ENCODE measurements around the gene GH2.
A peak's percentile ranks its signal among the peaks of the same experiment; 100 is the strongest.
"Not testable (repeated sequence)": the region's sequence is repeated elsewhere in the genome, so short reads cannot be mapped to it uniquely, and the experiment has no call there.

The GH2 gene

DNA sequence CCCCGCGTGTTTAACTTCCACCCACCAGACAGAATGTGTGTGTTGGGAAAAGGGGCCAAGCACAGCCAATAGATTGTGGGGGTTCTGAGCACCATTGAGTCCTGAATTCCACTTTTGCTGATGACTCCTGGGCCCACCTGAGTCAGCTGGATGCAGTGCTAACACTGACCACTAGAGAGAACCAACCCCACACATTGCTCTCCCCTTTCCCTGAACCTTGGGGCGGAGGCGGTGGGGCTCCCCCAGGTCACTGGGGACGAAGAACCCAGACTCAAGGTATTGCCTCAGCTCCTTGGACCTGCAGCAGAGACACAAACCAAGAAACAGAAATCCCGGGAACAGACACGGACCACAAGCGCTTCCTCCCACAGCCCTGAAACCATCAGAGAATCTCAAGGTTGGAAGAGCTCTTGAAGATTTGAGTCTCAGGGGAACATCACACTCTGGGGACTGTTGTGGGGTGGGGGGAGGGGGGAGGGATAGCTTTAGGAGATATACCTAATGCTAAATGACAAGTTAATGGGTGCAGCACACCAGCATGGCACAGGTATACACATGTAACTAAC is 7.6 kb downstream of the GH2 start:
- DNase-seq (ENCODE audit: low read depth, low spot score): not testable (repeated sequence)

DNA sequence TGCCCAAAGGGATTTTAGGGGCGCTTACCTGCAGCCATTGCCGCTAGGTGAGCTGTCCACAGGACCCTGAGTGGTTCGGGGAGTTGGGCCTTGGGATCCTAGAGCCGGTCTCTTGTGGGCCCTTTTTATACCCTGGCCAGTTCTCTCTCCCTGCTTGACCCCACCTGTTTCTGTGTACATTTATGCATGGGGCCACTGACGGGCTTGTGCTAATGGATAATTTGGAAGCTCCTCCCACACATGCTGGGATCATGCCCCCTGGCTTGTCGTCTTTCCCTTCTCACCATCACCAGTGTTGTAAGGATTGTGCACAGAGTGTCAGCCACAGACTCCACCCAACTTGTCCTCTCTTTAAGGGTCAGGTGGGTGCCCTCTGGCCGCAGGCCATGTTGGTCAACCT is 8.2 kb downstream of the GH2 start, which contains the start of gene CSH2:
Gene CSH2 (minus strand): TSS at position 101 of the 400 bp plus-strand sequence. CDS start 63 bp downstream, at position 38.
- DNase-seq (ENCODE audit: low read depth, low spot score): not testable (repeated sequence)

DNA sequence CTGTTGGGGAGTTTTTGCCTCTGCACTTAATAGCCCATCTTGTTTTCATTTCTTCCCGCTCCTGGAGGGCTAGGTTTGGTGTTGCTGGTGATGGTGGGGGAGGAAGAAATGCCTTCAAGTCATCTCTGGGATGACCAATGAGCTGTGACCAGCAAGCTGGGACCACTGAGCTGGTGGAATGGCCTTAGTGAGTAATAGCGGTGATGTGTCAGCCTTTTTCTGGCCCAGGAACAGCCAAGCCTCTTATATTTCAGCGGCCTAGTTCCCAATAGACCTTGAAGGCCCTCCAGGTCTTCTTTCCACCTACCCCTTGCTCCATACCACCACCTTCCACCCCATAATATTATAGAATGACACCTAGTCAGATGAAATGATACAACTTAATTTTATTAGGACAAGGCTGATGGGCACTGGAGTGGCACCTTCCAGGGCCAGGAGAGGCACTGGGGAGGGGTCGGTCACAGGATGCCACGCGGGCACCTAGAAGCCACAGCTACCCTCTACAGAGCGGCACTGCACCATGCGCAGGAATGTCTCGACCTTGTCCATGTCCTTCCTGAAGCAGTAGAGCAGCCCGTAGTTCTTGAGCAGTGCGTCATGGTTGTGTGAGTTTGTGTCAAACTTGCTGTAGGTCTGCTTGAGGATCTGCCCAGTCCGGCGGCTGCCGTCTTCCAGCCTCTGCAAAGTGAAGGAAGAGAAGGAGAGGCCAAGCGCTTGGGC is 9.9 kb downstream of the GH2 start:
- not testable (repeated sequence) for DNase-seq (ENCODE audit: low read depth, low spot score)

DNA sequence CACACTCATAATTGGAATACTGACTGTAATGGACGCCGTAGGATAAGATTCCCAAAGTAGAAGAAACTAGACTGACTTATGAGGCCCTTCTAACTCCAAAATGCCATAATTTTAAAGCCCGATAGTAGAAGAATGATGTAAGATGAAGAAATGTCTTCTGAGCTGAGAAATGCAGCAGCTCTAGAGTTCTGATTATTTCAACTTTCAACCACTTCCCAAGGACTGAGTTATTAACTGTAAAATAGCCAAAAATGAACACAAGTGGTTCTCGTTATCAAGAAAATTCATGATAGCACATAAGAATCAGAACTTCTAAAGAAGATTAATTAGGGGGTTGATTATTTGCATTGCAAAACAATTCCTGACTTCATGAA is 11.5 kb downstream of the GH2 start:
- not testable (repeated sequence) for DNase-seq (ENCODE audit: low read depth, low spot score)

DNA sequence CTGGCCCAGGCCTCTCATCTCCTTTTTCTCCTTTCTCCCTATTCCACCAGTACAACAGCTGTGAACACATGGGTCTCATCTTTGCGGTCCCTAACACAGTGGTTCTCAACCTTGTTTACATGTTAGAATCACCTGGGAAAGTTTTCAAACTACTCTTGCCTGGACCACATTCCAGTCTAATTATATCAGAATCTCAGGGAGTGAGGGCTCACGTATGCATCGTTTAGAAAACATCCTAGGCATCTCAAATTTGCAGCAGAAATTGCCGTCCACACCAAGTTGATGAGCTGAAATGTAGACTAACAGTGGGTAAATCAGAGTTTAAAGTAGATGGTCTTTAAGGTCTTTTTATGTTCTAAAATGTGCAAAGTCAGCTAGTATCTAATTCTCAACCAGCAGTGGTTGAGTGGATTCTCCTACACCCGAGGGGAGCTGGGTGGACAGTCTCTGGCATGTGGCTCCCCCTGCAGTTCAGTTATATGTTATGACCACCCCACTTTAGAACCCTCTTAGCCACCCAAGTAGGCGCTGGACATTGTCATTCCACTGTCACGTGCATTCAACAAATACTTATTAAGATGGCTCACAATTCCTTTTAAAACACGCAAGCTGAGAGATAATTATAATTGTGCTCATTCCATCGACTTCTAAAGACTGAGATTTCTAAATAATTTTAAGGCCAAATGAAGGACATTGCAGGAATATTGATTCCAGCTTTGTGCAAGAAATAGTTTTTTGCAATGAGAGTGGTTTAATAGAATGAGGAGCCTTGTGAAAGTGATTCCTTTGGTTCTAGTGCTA is 12.1 kb downstream of the GH2 start:
- DNase-seq (ENCODE audit: low read depth, low spot score): not testable (repeated sequence)

DNA sequence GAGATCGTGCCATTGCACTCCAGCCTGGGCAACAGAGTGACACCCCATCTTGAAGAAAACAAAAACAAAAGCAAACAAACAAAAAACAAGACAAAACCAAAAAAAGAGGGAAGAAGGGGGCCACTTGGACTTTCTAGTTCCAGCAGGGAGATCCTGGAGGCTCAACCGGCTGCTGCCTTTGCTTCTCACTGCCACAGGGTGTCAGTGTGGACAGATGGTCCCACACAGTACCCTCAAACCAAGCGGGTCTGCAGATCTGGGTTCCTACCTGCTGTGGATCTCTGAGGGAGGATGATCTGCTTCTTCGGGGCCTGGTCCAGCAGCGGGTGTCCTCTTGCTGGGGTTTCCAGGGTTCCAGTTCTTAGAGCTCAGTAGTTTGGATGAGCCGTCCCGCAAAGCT is 15.1 kb downstream of the GH2 start:
- DNase-seq (ENCODE audit: low read depth, low spot score): not testable (repeated sequence)

DNA sequence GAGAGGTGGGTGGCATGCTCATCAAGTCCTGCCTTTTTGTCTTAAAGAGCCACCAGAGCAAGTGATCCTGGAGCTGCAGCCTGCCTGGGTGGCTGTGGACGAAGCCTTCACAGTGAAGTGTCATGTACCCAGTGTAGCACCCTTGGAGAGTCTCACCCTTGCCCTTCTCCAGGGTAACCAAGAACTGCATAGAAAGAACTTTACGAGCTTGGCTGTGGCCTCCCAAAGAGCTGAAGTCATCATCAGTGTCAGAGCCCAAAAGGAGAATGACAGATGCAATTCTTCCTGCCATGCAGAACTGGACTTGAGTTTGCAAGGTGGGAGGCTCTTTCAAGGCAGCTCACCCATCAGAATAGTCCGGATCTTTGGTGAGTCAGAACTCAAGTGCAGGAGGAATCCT is 22.5 kb downstream of the GH2 start:
- DNase-seq (ENCODE audit: low read depth, low spot score): no peak

DNA sequence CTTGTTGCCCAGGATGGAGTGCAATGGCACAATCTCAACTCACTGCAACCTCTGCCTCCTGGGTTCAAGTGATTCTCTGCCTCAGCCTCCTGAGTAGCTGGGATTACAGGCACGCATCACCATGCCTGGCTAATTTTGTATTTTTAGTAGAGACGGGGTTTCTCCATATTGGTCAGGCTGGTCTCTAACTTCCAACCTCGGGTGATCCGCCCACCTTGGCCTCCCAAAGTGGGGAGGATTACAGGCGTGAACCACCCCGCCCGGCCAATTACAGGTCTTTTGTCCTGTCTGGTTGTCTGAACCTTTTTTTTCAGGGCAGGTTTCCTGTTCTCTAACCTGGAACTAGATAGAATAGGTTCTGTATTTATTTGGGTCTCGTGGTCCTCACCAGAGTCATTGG is 25.3 kb downstream of the GH2 start:
- not testable (repeated sequence) for DNase-seq (ENCODE audit: low read depth, low spot score)

DNA sequence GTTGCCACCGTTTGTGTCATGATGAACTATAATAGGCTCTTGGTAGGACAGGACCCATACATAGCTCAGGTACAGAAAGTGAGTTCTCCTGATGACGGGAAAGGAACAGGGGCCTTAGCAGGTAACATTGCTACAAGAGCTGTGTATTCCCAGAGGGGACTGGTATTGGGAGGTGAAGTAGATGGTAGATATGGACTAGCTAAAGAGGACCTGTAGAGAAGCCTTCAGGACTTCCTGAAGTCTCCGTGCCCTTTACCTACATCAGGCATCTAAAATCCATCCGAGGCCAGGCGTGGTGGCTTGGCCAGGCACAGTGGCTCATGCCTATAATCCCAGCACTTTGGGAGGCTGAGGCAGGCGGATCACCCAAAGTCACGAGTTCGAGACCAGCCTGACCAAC is 26.6 kb downstream of the GH2 start:
- DNase-seq (ENCODE audit: low read depth, low spot score): no peak

DNA sequence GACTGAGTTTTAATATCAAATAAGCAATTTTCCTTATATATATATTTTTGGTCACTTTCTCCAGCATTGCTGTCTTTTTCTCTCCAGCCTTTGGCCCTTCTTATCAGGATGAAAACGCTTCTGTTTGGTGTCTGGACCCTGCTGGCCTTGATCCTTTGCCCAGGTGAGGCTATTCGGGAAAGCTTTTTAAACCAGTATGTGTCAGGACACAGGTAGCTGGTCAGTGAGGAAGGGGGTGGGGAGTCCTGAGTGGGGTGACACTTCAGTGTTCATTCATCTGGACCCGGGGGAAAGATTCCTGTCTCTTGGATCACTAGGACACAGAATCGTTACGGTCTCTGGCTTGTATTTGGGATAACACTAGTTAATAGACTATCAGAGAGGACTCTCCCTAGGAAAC is 27.0 kb downstream of the GH2 start:
- DNase-seq (ENCODE audit: low read depth, low spot score): no peak

DNA sequence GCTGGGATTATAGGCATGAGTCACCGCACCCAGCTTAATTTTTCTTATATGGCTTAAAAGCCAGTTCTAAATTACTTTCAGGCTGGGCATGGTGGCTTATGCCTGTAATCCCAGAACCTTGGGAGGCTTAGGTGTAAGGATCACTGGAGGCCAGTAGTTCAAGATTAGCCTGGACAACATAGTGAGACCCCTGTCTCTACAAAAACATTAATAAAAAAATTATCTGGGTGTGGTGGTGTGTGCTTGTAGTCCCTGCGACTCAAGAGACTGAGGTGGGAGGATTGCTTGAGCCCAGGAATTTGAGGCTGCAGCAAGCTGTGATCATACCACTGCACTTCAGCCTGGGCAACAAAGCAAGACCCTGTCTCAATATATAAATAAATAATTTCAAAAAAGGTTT is 28.5 kb downstream of the GH2 start:
- no peak for DNase-seq (ENCODE audit: low read depth, low spot score)

DNA sequence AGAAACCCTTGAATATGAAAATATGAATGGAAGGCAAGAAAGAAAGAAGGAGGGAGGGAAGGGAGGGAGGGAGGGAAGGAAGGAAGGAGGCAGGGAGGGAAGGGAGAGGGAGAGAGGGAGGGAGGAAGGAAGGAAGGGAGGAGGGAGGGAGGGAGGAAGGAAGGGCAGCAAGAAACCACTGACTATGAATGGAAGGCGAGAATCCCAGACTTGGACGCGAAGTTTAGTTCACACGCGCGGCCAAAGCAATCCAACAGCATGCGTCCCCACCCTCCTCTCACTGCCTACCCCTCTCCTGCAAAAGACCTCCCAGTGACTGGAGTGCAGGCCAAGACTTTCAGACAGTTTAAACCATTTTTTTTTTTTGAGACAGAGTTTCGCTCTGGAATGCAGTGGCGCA is 31.3 kb downstream of the GH2 start:
- DNase-seq (ENCODE audit: low read depth, low spot score): no peak

DNA sequence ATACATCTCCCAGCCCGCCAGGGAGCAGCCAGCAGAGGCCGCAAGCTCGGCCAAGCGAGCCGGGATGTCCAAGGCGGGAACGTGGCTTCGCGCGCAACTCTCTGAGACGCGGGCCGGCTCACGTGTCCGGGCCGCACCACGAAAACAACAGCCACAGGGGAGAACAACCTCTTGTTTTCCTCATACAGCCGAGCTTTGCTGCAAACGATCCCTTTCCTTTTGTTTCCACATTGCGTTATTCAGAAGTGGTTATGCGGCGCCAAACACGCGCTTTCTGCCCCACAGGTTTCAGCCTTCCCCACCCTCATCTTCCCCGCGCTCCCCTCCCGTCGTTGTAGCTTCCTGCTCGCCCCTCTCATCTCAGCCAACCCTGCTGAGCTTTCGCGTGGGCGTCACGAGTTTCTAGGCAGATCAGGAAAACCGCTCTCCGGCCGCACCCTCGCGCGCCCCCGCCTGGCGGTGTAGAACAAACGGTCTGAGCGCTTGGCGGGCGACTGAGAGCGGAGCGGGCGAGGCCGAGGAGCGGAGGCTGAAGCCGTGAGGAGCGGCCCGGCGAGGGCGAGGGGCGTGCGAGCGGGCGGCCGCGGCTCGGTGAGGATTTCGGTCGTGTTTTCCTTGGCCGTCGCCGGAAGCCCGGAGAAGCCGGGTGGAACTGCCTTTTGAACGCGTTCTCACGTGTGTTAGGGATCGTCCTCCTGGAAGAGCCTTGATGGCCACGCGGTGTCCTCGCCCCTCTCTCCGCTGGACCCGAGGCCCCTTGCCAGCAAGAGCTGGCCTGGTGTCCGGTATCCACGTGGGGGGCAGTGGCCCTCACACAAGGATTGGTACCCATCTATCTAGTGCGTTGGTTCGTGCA is 32.7 kb downstream of the GH2 start:
- DNase-seq (ENCODE audit: low read depth, low spot score): peak; percentile 87

DNA sequence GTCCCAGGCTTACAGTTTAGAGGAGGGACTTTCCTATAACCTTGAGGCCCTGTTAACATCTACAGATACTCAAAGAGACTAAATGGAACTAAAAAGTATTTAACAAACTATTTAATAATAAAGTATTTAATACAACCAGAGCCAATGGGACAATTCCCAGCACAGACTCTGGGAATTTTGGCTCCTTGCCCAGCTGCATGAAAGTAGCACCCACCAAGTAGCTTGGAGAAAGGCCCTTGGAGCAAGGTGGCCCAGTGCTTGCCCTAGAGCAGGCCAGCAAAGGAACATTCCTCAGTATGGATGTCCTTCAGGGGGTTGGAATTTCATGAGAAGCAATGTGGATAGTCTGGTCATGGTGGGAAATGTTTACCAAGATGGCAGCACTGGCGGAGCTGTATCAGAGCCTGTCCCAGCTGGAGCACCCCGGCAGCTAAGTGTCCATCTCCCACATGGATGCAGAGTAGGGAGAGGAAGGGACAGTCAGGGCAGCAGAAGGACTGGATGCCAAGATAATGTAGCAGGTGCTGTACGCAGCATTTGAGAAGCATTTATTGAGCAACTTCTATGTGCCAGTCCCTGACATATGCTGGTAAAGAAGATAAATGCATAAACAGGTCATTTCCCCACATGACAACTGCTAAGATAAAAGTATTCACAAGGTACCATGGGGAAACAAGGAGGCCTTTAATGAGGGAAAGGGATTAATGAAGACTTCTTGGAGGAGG is 34.1 kb downstream of the GH2 start:
- no peak for DNase-seq (ENCODE audit: low read depth, low spot score)

DNA sequence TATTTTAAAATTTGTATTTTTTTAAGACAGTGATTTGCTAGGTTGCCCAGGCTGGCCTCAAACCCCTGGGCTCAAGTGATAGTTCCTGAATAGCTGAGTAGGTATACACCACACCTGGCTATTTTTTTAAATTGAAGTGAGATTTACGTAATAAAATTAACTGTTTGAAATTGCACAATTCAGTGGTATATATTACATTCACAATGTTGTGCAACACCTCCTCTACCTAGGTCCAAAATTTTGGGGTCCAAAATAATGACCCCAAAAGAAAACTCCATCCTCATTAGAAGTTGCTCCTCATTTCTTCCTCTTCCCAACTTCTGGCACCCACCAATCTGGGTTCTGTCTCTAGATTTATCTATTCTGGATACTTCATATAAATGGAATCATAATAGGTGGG is 36.2 kb downstream of the GH2 start:
- no peak for DNase-seq (ENCODE audit: low read depth, low spot score)

DNA sequence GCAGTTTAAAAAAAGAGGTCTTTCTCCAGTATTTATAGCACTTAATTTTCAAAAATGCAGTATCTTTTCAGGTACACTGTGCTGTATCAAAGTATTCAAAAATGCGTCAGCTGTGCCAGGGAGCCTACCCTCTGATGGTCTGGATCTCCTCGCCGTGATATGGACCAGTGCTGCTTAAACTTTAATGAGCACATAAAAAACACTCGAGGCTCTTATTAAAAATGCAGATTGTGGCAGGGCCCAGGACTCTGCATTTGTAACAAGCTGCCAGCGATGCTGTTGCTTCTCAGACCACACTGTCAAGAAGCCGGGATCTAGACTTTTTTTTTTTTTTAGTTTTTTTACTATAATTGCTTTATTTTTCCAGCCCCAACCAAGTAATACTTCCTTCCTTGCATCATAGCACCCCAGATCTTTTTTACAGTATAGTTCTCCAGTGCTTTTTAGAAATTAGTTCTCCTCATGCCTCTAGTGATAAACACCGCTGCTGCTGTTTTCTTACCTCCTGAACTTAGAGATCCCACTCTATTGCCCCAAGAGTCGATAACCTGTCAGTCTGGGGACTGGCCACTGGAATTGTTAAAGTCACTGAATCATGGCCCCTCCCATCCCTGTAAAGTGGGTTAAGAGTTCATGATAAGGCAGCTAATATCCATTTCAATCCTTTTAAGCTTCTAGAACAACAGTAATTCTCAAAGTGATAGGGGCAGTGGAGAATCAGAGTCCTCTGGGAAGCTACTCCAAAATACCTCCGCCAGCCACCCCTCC is 37.6 kb downstream of the GH2 start:
- DNase-seq (ENCODE audit: low read depth, low spot score): no peak

DNA sequence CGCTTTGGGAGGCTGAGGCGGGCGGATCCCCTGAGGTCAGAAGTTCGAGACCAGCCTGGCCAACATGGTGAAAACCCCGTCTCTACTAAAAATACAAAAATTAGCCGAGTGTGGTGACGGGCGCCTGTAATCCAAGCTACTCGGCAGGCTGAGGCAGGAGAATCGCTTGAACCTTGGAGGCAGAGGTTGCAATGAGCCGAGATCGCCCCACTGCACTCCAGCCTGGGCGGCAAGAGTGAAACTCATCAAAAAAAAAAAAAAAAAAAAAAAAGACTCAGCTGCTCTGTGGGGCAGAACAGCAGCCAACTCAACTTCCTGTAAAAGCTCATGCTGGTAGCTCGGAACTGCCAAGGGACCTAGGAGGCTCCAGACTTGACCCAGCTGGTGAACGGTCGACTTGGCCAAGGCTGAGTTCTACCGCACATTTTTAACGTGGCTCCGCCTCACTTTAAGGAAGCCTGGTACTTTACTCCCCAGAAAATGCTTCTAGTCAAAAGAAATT is 38.3 kb downstream of the GH2 start:
- not testable (repeated sequence) for DNase-seq (ENCODE audit: low read depth, low spot score)

DNA sequence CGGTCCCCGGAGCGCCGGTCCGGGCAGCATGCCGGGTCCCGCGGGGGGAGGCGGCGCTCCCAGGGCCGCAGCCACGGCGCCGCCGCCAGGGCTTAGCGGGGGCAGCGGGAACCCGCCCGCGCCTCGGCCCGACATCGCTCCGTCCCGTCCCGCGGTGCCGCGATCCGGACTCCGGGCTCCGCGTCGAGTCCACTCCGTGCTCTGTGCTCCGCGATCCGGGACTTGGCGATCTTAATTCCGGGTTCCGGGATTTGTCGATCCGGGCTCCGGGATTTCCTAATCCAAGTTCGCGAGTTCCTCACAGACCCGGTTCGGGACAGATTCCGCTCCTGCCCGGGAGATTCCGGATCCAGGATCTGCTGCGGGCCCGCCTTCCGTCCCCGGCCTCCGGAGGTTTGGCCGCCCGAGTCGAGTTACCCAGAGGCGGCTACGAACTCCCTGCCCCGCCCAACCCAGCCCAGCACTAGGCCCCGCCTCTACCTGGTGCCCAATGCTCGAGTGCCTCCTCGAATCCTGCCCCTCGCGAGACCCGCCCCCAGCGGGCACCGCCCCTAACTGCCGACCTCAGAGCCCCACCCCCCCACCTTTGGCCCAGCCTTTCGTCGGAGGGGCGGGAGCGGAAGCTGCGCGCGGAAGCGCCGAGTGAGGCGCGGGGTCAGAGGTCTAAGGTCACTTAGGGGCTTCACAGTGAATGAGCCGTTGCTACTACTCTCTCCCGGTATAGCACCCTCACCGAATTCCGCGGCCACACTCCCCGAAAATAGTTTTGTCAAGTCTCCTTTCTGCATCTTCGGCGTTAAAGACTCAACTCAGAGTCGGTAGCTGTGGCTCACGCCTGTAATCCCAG is 39.0 kb downstream of the GH2 start, which contains the start of gene SMARCD2:
Gene SMARCD2 (minus strand): TSS at position 146 of the 847 bp plus-strand sequence. CDS start 11 bp downstream, at position 135.
- DNase-seq (ENCODE audit: low read depth, low spot score): peak; percentile 96

DNA sequence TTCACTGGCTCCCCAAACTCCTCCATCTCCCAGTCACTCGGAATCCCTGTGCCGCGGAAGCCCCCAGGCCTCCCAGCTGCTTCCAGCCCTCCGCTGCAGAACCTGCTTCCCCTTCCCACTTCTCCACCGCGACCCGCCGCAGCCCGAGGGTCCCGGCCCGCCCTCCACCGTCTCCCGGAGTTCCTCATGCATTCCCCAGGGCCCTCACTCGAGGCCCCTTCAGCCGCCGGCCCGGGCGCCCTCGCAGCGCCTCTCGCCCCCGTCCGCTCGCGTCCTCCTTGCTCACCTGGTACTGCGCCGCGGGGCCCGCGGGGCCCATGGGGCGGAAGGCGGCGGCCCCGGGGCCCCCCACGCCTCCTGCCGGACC is 39.6 kb downstream of the GH2 start:
- DNase-seq (ENCODE audit: low read depth, low spot score): no peak
